Measurements from ENCODE around the gene EPHA5.

The EPHA5 gene

DNA sequence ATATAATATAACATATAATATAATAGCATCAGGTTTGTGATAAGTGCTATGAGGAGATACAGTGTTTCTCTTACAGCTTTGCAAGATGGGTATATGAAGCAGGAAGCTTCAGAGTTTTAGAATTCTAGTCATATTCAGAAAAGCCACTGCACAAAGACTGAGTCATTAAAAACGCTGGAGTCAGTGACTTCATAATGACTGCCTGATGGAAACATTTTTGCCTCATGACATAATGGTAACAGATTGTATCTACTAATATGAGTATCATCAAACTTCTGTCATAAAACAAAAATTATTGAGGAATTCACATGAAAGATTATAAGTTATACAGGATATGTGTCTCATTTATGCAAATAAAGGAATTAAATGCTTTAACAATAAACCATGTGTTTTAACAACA lies 46.8 kb downstream of the EPHA5 start:
- no peak overlapping the region for H3K4me3 ChIP-seq (ENCODE audit: low read length)
- H3K4me1 ChIP-seq (ENCODE audit: insufficient read depth, low read length) = no peaks in the 10 kb centered on the region
- H3K9me3 ChIP-seq (ENCODE audit: insufficient read depth, low read depth, low read length) = no peaks in the 10 kb centered on the region
- no peaks in the 10 kb centered on the region for H3K36me3 ChIP-seq (ENCODE audit: insufficient read depth, low read length)
- WGBS = 90% methylated on average over 1 of the region's 1 CpG
- H3K9ac ChIP-seq (ENCODE audit: low read depth, low read length) = no peak overlapping the region
- no peak overlapping the region for H3K27ac ChIP-seq (ENCODE audit: low read depth, low read length)
- no peaks in the 10 kb centered on the region for H3K27me3 ChIP-seq (ENCODE audit: insufficient read depth, low read length)

GRCh38 chr4:65617416-65617815 lies 52.9 kb downstream of the EPHA5 start:
- Histone ChIP-seq H3K4me3 (ENCODE audit: low read length) (no peak overlapping the region), H3K27me3 (ENCODE audit: insufficient read depth, low read length) (no peaks in the 10 kb centered on the region), H3K9me3 (ENCODE audit: insufficient read depth, low read depth, low read length) (no peaks in the 10 kb centered on the region), H3K36me3 (ENCODE audit: insufficient read depth, low read length) (no peaks in the 10 kb centered on the region), H3K9ac (ENCODE audit: low read depth, low read length) (no peak overlapping the region), H3K27ac (ENCODE audit: low read depth, low read length) (no peak overlapping the region), H3K4me1 (ENCODE audit: insufficient read depth, low read length) (no peaks in the 10 kb centered on the region)
- WGBS = 86% methylated on average over 1 of the region's 1 CpG

GRCh38 chr4:65604515-65604914 lies 65.8 kb downstream of the EPHA5 start:
- Histone ChIP-seq H3K4me1 (ENCODE audit: insufficient read depth, low read length) (no peaks in the 10 kb centered on the region), H3K9me3 (ENCODE audit: insufficient read depth, low read depth, low read length) (no peaks in the 10 kb centered on the region)
- no CpG with 5 or more reads among the region's 1 CpG for WGBS

GRCh38 chr4:65600656-65601055 lies 69.6 kb downstream of the EPHA5 start:
- Histone ChIP-seq H3K27ac (ENCODE audit: low read depth, low read length) (no peak overlapping the region), H3K27me3 (ENCODE audit: insufficient read depth, low read length) (no peaks in the 10 kb centered on the region), H3K4me1 (ENCODE audit: insufficient read depth, low read length) (no peaks in the 10 kb centered on the region), H3K4me3 (ENCODE audit: low read length) (no peak overlapping the region), H3K36me3 (ENCODE audit: insufficient read depth, low read length) (no peaks in the 10 kb centered on the region), H3K9me3 (ENCODE audit: insufficient read depth, low read depth, low read length) (no peaks in the 10 kb centered on the region), H3K9ac (ENCODE audit: low read depth, low read length) (no peak overlapping the region)
- 72% methylated on average over 3 of the region's 3 CpGs for WGBS

More at GRCh38 chr4:65604515-65604914, 65.8 kb downstream of the EPHA5 start:
- Histone ChIP-seq H3K27me3 (ENCODE audit: insufficient read depth, low read length) (no peaks in the 10 kb centered on the region), H3K4me3 (ENCODE audit: low read length) (no peak overlapping the region), H3K27ac (ENCODE audit: low read depth, low read length) (no peak overlapping the region), H3K9ac (ENCODE audit: low read depth, low read length) (no peak overlapping the region), H3K36me3 (ENCODE audit: insufficient read depth, low read length) (no peaks in the 10 kb centered on the region)

GRCh38 chr4:65599340-65599739 lies 70.9 kb downstream of the EPHA5 start:
- no CpG with 5 or more reads among the region's 2 CpGs for WGBS
- Histone ChIP-seq H3K4me1 (ENCODE audit: insufficient read depth, low read length) (no peaks in the 10 kb centered on the region), H3K27me3 (ENCODE audit: insufficient read depth, low read length) (no peaks in the 10 kb centered on the region)

DNA sequence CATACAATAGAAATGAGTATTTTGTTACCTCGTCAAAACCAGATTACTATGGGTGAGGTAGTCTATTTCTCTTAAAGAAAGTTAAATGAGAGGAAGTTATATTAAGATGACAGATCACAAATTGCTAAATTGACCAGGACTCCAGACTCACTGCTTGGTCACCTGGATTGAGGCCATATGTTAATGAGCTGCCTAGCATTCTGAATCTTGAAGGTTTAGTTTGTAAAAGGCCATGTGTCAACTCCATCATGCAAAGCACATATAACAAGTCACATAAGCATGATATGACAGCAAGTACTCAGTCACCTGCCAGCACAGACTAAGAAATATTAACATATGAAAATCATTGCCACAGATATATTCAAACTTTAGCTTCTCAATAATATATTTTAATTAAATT lies 72.6 kb downstream of the EPHA5 start:
- no peaks in the 10 kb centered on the region for H3K36me3 ChIP-seq (ENCODE audit: insufficient read depth, low read length)
- no peak overlapping the region for H3K9ac ChIP-seq (ENCODE audit: low read depth, low read length)
- no peaks in the 10 kb centered on the region for H3K9me3 ChIP-seq (ENCODE audit: insufficient read depth, low read depth, low read length)
- H3K27me3 ChIP-seq (ENCODE audit: insufficient read depth, low read length) = no peaks in the 10 kb centered on the region
- H3K4me1 ChIP-seq (ENCODE audit: insufficient read depth, low read length) = peaks cover 3% of the 10 kb centered on the region; the same call in 1 of the 2 replicates
- H3K4me3 ChIP-seq (ENCODE audit: low read length) = no peak overlapping the region
- H3K27ac ChIP-seq (ENCODE audit: low read depth, low read length) = no peak overlapping the region
- WGBS = 100% methylated on average over 1 of the region's 1 CpG

More at GRCh38 chr4:65599340-65599739, 70.9 kb downstream of the EPHA5 start:
- Histone ChIP-seq H3K36me3 (ENCODE audit: insufficient read depth, low read length) (no peaks in the 10 kb centered on the region), H3K4me3 (ENCODE audit: low read length) (no peak overlapping the region), H3K9me3 (ENCODE audit: insufficient read depth, low read depth, low read length) (no peaks in the 10 kb centered on the region), H3K27ac (ENCODE audit: low read depth, low read length) (no peak overlapping the region), H3K9ac (ENCODE audit: low read depth, low read length) (no peak overlapping the region)

GRCh38 chr4:65592089-65592488 lies 78.2 kb downstream of the EPHA5 start:
- no peak overlapping the region for H3K4me3 ChIP-seq (ENCODE audit: low read length)
- no peak overlapping the region for H3K27ac ChIP-seq (ENCODE audit: low read depth, low read length)
- WGBS = 56% methylated on average over 3 of the region's 3 CpGs
- H3K9ac ChIP-seq (ENCODE audit: low read depth, low read length) = no peak overlapping the region
- H3K4me1 ChIP-seq (ENCODE audit: insufficient read depth, low read length) = peaks cover 28% of the 10 kb centered on the region
- H3K36me3 ChIP-seq (ENCODE audit: insufficient read depth, low read length) = no peaks in the 10 kb centered on the region
- H3K9me3 ChIP-seq (ENCODE audit: insufficient read depth, low read depth, low read length) = no peaks in the 10 kb centered on the region
- no peaks in the 10 kb centered on the region for H3K27me3 ChIP-seq (ENCODE audit: insufficient read depth, low read length)

DNA sequence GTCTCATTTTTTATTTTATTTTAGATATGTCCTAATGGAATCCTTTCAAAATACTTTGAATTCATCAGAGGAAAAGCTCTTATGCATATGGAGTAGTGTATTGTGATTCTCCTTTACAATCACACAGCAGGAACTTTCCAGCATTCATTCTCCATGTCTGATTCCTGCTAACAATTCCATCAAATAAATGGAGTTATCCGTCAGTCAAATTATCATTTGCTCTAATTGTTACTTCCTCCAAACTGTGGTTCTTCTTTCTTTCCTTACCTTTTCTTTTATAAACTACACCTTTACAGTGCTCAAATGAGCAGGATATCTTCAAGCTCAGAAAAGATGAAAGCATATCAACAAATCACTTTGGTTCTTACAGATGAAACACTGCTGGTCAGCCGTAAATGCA lies 80.4 kb downstream of the EPHA5 start:
- Histone ChIP-seq H3K9me3 (ENCODE audit: insufficient read depth, low read depth, low read length) (no peaks in the 10 kb centered on the region), H3K27me3 (ENCODE audit: insufficient read depth, low read length) (no peaks in the 10 kb centered on the region), H3K36me3 (ENCODE audit: insufficient read depth, low read length) (no peaks in the 10 kb centered on the region), H3K4me3 (ENCODE audit: low read length) (no peak overlapping the region), H3K27ac (ENCODE audit: low read depth, low read length) (no peak overlapping the region), H3K9ac (ENCODE audit: low read depth, low read length) (no peak overlapping the region), H3K4me1 (ENCODE audit: insufficient read depth, low read length) (peaks cover 28% of the 10 kb centered on the region)
- 59% methylated on average over 2 of the region's 2 CpGs for WGBS

- H3K27ac ChIP-seq (ENCODE audit: low read depth, low read length) = no peak overlapping the region
- H3K4me1 ChIP-seq (ENCODE audit: insufficient read depth, low read length) = peaks cover 28% of the 10 kb centered on the region
Observed at GRCh38 chr4:65589331-65589730, 81.0 kb downstream of the EPHA5 start.

DNA sequence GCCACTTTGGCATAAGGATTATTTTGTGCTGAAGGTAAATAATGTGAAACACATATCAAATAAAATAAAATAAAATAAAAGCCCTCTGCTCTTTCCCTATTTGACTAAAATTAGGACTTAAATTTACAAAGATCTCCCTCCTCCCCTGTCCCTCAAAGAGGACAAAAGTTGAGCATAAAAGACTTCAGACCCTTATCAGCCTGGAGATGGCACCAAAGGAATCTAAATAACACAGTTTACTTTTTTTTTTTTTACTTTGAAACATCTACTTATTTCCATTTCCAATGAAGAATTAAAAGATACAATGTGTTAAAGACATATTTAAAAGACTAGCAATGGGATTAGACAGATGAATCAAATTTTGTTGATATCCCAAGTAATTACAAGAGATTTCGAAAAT lies 89.7 kb downstream of the EPHA5 start:
- H3K9me3 ChIP-seq (ENCODE audit: insufficient read depth, low read depth, low read length) = no peaks in the 10 kb centered on the region
- no peaks in the 10 kb centered on the region for H3K36me3 ChIP-seq (ENCODE audit: insufficient read depth, low read length)
- H3K9ac ChIP-seq (ENCODE audit: low read depth, low read length) = no peak overlapping the region
- WGBS = no CpG with 5 or more reads among the region's 1 CpG
- no peak overlapping the region for H3K4me3 ChIP-seq (ENCODE audit: low read length)
- H3K27ac ChIP-seq (ENCODE audit: low read depth, low read length) = no peak overlapping the region
- H3K27me3 ChIP-seq (ENCODE audit: insufficient read depth, low read length) = no peaks in the 10 kb centered on the region
- 0 out of 2 replicates have a peak, but pooled peaks cover 5% of the 10 kb centered on the region for H3K4me1 ChIP-seq (ENCODE audit: insufficient read depth, low read length)

More at GRCh38 chr4:65589331-65589730, 81.0 kb downstream of the EPHA5 start:
- H3K9ac ChIP-seq (ENCODE audit: low read depth, low read length) = no peak overlapping the region
- 100% methylated on average over 1 of the region's 1 CpG for WGBS
- no peaks in the 10 kb centered on the region for H3K36me3 ChIP-seq (ENCODE audit: insufficient read depth, low read length)
- H3K27me3 ChIP-seq (ENCODE audit: insufficient read depth, low read length) = no peaks in the 10 kb centered on the region
- no peaks in the 10 kb centered on the region for H3K9me3 ChIP-seq (ENCODE audit: insufficient read depth, low read depth, low read length)
- no peak overlapping the region for H3K4me3 ChIP-seq (ENCODE audit: low read length)

DNA sequence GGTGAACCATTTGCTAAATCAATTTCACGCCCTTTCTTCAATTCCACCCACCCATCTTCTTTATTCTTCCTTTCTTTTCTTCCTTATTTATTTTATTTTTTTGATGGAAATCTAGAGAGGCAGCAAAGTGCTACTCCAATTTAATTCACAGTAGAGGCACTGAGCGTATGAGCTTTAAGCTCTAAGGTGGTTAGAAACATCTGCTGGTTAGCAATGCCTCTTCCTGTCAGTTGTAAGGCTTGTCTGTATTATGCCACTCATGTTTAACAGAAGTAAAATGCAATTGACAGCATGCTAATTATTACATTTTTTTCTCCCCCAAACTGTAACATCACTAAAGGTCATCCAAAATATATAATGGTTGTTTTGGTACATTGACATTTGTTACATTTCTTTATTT lies 103.8 kb downstream of the EPHA5 start:
- Histone ChIP-seq H3K27ac (ENCODE audit: low read depth, low read length) (no peak overlapping the region), H3K36me3 (ENCODE audit: insufficient read depth, low read length) (no peaks in the 10 kb centered on the region), H3K9ac (ENCODE audit: low read depth, low read length) (no peak overlapping the region), H3K4me1 (ENCODE audit: insufficient read depth, low read length) (no peaks in the 10 kb centered on the region), H3K4me3 (ENCODE audit: low read length) (no peak overlapping the region), H3K27me3 (ENCODE audit: insufficient read depth, low read length) (no peaks in the 10 kb centered on the region), H3K9me3 (ENCODE audit: insufficient read depth, low read depth, low read length) (no peaks in the 10 kb centered on the region)
- 90% methylated on average over 2 of the region's 2 CpGs for WGBS

DNA sequence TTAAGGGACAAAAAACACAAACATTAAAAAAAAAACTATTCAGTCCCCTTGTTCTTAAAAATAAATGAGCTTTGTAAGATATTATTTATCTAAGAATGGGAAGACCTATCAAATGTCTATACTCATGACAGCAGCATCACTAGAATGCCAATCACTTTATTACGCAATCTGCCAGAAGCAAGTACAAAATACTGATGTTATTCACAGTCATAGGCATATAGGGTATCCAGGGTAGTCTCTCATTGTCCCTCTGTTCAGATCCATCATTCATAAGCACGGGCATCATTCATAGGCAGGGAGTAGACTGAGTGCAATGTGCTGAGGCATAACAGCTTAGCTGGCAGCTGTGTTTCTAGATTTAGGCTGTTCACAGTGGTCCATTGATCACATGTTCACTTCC lies 109.1 kb downstream of the EPHA5 start:
- H3K27ac ChIP-seq (ENCODE audit: low read depth, low read length) = no peak overlapping the region
- H3K4me3 ChIP-seq (ENCODE audit: low read length) = no peak overlapping the region
- no peaks in the 10 kb centered on the region for H3K36me3 ChIP-seq (ENCODE audit: insufficient read depth, low read length)
- 0 out of 2 replicates have a peak, but pooled peaks cover 9% of the 10 kb centered on the region for H3K4me1 ChIP-seq (ENCODE audit: insufficient read depth, low read length)
- no peak overlapping the region for H3K9ac ChIP-seq (ENCODE audit: low read depth, low read length)
- WGBS = 60% methylated on average over 2 of the region's 2 CpGs
- no peaks in the 10 kb centered on the region for H3K27me3 ChIP-seq (ENCODE audit: insufficient read depth, low read length)
- no peaks in the 10 kb centered on the region for H3K9me3 ChIP-seq (ENCODE audit: insufficient read depth, low read depth, low read length)

Data from HUES64 (cell line).